Embryonic facial prominence (tissue), 1 donor: ENCODE measurements around the gene HIGD1C.
"Not testable (repeated sequence)": the region's sequence is repeated elsewhere in the genome, so short reads cannot be mapped to it uniquely, and the experiment has no call there.

Experiments
- DNase-seq: peaks from one replicate; pipeline ENCODE4 v3.0.0-alpha.2; 2016; ENCODE audit errors: extremely low spot score

Gene HIGD1C

DNA sequence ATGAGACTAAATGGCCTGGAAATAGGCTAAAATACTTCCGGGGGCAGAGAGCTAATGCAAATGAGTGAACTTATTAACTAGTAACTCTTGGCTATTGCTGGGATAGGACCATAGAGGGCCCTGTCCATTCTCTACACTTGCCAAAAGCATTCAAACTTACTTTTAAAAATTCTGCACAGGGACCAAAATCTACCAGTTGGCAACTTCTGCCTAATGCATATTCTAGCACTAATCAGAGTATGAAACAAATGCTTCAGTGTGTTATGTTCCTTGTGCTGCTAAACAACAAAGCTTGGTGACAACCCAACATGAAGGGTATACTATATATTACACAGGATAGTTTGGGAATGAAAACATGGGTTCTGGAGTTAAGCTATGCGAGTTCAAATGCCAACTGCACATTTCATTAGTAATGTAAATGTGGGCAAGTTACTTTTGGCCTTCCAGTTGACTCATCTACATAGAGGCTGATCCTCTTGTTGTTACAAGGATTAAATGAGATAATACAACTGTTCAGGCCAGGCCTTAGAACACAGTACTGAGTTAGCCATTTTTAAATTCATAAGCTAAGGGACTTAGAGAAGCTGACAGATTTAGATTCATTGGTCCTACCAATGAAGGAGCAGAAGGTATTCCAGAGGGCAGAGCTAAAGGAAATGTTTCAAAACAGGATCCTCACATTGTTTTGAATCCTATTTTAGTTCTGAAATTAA, 32.4 kb downstream of the HIGD1C start:
- no peak for DNase-seq

DNA sequence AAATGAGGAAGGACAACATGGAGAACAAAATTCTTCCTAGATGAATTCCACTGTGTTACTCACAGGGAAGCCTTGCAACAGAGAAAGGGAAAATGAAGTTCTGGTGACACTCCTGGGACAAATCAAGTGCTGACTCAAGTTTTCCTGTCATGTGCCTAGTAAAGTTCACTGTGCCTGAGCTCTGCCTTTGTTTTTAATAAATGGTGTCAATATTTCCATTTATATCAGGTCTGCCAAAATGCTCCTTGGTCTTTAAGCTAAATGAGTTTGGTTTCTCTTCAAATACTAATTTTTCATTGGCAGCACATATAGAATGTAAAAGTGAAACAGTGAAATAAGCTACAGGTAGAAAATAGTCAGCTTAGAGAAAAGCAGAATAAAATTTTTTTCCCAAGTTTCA, 33.0 kb downstream of the HIGD1C start:
- no peak for DNase-seq

DNA sequence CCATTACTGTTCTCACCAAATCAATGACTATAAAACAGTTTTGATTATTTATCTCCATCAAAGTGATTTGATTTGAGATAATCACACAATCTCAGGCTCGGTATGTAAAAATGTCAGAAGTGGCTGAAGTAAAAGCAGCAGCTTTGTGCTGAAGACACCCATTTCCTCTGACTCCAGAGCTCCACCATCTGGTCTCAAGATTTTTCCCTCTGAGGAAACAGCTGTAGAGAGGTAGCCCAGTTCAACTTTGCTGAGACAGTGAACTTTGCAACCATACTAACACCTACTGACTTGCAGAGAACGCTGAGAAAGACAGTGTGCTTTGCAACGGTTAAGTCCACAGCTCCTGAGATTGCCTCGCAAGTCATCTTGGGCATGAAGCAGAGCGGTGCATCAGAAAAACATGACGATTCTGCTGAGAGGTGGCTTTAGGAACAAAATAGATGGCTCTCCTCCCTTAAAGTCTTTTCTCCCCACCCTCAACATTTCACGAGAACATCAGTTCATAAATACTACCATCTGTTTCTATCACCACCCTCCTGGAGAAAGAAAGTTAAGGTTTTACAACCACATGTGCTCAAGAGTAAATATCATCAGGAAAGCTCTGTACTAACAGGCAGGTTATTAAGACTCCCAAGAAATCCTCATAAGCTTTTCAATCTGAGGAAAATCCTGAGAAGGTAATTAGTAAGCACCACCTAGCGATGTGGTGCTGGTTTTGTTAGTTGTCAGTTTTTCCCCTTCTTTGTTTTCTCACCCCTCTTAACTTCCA, 34.8 kb downstream of the HIGD1C start:
- no peak for DNase-seq

DNA sequence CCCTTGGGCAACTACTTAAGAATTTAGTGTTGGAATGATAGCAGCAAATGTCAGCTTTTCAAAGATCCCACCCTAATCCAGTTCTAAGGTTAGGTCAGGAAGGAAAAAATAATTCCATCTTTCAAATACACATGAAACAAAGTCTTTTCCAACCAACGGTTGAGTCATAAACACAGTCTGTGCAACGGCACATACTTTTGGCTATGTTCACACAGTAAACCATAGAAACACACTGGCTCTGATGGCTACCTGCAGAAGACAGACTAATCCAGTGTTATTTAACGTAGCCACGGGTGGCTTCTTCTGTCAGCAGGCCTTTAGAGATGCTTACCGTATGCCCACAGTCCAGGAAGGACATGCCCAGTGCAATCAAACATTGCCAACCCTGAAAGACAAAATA, 35.7 kb downstream of the HIGD1C start:
- no peak for DNase-seq

DNA sequence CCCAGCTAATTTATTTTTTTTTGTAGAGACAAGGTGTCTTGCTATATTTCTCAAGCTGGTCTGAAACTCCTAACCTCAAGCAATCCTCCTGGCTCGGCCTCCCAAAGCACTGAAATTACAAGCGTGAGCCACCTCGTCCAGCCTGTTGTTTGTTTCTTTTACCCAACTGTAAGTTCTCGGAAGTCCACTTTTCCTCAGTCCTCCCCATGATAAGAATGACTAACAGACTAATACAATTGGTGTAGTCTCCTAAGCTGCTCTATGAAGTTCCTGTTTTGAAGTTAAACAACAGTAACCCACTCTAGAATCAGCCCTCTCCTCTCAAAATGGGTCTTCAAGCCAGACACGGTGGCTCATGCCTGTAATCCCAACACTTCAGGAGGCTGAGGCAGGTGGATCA, 36.5 kb downstream of the HIGD1C start:
- DNase-seq, result no peak

DNA sequence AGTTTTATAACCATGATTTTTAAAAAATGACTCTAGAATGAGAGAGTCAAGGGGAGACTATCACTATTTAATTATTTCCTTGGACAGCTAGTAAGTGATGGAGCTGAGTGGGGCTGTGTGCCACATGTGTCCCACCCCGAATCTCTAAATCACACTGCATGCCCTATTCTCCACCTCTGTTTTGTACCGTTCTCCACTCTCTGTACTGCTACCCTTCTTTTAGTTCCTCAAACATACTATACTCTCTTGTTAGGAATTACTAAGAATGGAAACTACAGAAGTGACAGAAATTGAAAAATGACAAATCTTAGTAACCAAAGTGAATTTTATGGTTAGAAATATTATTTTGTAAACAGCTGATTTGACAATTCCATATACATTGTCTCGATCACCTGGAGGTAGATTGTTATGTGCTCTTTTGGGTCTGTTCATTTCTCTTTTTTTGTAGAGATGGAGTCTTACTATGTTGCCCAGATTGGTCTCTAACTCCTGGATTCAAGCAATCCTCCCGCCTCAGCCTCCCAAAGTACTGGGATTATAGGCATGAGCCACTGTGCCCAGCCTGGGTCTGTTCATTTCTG, 37.9 kb downstream of the HIGD1C start:
- no peak for DNase-seq

DNA sequence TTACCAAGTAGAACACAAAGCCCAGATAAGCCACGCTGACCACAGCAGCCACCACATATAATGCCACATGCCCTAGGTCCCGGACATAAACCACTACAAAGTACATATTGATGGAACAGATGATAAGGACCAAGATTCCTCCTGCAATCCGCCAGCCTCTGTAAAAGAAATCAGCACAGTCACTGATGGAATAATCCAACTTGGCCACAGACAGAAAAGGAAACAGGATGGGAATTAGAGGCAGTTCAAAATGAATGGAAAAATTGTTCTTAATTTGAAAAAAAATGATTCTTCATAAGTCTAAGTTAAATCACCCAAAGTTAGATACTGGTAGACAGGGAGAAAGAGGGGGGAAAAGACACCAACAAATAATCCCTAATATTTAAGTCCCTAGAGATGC, 38.4 kb downstream of the HIGD1C start:
- DNase-seq, result no peak

DNA sequence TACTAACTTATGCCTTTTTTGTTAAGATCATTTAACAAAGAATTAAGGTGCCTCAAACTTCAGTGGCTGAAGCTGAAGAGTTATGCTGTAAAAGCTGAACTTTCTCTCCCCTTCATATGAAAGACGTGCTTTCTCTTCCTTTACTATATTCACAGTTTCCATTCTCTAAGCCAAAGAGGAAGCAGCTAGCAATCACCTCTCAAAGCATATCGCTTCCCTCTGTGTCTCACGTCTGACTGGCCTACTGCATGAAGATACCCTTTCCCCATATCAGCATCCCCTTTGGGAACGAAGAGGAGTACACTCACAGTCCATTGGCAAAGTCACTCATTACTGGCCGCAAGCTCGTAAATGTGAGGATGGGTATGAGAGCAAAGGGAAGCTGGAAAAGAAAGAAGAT, 38.9 kb downstream of the HIGD1C start:
- DNase-seq, result no peak

DNA sequence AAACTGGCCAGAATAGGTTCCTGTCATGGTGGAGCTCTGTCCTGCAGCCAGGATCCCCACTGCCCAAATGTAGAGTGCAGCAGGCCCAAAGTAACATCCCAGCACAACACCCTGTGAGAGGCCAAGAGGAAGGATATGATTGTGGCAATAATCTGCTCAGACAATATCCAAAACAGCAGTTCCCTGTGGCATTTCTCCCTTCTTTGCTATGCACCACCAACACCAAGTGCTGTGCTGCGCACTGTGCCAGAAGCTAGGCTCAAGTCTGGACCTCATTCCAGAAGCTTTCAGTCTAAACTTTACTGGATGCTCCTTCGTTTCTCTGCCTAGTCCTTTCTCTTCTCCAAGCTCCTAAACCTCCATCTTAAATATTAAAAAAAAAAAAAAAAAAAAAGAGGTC, 40.5 kb downstream of the HIGD1C start:
- DNase-seq, result no peak

DNA sequence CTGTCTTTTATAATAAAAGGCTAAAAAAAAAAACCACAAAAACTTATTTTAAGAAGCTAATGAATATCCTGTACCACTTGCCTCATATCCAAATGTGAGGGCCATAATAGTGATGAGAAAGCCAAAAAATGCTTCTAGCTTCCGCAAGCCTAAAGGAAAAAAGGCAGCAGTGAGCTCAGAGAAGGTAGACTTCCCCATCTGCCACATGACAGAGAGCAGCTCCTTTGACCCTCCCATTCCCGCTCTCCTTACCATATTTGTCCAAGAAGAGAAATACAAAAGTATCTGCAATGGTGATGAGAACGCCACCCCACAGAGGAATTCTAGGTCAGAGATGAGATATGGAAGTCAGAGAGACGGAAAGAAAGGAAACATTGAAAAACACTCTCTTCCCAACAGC, 46.7 kb downstream of the HIGD1C start:
- no peak for DNase-seq

DNA sequence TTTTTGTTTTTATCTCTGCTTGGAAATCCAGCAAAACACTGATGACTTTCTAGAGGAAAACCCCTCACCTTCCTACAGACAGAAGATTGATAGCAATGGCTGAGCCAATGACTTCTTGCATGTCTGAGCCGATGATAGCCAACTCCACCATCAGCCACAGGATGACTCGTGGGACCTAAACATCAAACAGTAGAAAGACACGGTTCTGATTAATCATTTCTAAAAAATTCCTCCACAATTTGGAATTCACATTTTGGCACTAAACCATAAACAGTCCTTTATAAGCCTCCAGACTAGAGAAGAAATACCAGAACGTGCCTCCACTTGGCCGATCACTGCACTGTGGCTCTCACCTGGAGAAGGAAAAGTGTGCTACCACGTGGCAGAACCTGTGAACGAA, 47.9 kb downstream of the HIGD1C start:
- DNase-seq, result no peak

DNA sequence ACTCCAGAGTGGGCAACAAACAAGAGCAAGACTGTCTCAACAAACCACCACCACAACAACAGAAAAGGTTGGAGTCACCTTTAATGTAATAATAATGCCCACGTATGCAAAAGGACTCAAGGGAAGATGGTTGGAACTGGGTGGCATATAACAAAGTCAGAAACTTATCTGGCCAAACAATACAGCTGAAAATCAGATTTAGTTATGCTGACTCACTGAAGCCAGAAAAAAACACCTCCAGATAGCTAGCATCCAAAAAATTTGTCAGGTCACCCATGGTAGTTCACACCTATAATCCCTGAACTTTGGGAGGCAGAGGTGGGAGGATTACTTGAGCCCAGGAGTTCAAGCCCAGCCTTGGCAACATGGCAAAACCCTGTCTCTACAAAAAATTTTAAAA, 49.5 kb downstream of the HIGD1C start:
- DNase-seq, result no peak

DNA sequence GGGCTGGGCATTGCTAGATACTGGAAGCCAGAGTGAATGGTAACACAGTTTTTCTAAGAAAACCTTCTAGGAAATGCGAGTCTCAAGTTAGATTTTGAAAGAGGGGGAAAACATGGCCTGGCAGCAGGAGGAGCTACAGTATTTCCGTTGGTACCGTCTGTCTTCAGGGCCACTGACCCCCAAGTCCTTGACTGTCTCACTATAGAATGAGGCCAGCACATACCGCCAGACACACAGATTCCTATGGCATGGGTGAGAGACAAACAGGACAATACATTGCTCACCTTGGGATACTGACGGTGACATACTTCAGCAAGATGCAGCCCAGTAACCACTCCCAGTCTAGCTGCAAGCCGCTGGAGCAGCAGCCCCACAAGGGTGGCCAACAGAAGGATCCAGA, 52.2 kb downstream of the HIGD1C start:
- DNase-seq, result no peak

DNA sequence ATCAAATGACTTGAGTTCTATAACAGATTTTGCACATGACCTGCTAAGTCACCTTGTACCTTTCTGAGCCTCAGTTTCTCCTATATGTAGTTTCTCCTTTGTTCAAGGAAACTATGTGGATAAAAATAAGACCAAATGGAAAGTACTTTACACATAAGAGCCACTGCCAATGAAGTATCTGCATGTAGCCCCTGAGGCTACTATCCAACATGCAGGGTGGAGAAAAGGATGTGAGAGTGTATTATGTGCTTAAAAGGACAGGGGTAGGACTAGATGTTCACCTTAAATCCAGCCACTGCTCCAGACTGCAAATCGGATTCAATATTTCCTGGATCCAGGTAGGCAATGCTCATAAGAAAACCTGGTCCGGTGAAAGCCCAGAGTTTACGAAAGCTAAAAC, 52.7 kb downstream of the HIGD1C start:
- DNase-seq, result no peak

DNA sequence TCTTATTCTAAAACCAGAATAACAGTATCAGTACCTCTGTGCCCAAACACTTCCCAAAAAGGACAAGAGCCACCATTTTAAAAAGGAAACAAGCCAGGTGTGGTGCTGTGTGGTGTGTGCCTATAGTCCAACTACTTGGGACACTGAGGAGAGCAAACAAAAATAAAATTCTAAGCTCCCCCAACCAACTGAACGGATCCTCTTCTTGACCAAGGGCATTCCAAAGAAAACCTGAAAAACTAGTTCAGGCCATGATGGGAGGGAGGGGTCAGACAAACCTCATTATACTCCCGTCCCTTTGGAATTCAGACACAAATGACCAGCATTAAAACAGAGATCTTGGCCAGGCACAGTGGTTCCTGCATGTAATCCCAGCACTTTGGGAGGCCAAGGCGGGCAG, 53.3 kb downstream of the HIGD1C start:
- DNase-seq, result no peak

DNA sequence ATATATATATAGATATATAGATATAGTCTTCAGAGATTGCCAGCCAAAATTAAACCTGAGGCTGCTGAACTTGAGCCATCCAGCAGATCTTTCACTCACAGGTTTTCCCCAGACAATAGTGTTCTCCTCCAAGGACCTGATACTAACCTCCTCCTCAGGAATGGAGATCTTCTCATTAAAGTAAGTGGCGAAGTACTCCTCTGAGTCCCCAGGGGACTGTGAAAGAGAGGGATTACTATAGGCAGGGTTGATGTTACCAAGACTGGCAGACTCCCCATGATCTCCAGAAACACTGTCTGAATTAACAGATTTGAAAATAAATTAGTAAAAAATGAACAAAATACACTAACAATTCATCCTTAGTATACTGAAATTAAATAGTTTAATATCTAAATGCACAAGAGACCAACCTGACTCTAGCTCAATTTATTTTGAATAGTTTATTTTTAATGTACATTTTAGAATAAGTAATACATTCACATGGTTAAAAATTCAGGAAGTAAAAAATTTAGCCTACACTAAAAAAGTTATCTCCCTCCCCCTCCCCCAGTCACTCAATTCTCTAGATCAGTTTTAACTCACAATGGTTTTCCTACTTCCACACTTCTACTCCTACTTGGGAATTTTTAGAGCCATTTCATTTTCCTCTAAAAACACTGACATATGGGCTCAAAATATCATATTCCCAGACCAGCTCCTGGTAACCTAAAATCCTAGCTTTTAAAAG, 56.1 kb downstream of the HIGD1C start:
- DNase-seq, result no peak

DNA sequence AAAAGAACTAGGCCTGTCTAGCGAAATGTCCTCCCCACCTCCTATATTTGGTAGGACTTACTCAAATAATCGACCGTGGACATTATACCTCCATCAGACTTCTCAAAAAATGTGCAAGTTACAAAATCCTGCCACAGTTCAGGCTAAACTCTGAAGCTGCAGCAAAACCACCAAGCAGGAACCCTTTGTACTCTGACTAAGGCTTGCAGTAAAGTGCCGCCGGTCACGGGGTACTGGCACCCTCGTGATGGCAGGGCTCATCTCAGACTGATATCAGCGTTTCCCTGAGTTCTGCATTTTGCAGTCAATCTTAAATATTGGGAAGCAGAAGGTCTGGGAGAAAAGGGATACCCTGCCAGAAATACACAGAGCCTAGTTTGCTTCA, 56.7 kb downstream of the HIGD1C start:
- no peak for DNase-seq

DNA sequence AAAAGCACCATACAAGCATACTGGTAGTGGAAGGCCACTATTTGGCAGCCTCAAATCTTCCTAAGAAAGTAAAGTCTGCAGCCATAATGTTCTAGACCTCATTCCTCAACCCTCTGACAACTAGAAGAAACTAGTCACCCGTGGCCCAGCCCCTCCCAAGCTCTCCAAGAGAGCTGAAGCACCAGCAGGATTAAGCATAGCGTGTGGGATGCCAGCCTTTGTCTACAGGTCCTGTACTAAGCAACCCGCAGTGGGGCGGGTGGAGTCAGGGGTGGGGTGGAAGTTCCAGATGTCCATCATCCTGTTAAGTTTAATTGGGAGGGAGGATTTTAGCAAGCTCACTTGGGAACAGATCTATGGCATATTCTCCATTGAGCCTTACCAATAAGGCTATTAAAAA, 59.6 kb downstream of the HIGD1C start:
- DNase-seq, result no peak

DNA sequence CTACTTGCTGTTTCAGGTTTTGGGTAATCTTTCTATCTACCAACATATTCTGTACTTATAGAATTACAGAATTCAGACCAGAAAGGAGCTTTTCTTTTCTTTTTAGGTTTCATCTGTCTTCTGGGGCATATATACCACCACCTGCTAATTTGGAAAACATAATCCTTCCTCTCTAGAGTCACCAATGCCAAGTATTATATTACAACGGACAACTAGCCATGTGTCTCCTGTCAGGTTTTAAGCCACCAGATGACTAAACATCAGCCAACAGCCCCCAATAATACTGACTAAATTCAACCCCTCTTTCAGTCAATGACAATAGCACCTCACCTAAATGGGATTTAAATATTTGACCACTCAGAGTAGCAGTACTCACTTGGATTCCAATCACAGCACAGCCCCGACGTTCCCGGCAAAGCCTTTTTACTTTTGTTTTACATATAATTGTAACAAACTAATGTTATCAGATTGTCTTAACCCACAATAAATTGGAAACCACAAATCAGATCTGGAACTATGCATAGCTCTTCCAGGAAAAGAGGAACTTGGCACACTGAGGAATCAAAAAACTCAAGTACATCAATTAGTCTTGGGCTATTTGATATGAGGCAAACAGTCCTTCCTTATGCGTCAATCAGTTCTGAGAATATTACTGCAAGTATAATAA, 60.4 kb downstream of the HIGD1C start:
- DNase-seq, result no peak

DNA sequence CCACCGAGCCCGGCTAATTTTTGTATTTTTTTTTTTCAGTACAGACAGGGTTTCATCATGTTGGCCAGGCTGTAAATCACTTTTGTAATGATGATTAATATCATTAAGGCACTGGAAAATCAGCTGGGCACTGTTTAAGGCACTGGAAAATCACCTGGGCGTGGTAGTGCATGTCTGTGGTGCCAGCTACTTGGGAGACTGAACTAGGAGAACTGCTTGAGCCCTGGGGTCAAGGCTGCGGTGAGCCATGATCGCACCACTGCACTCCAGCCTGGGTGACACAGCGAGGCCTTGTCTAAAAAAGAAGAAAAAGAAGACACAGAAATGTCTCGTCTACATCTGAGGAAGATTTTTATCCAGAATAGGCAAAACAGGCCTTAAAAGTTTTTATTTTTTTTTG, 61.1 kb downstream of the HIGD1C start:
- DNase-seq, result no peak

DNA sequence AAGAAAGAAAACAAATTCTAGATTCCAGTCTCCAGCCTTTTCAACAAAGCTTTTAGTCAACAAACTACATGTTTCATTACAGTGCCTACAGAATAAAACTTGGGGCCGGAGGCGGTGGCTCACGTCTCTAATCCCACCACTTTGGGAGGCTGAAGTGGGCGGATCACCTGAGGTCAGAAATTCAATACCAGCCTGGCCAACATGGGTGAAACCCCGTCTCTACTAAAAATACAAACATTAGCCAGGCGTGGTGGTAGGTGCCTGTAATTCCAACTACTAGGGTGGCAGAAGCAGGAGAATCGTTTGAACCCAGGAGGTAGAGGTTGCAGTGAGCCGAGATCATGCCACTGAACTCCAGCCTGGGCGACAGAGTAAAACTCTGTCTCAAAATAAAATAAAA, 62.1 kb downstream of the HIGD1C start:
- not testable (repeated sequence) for DNase-seq

DNA sequence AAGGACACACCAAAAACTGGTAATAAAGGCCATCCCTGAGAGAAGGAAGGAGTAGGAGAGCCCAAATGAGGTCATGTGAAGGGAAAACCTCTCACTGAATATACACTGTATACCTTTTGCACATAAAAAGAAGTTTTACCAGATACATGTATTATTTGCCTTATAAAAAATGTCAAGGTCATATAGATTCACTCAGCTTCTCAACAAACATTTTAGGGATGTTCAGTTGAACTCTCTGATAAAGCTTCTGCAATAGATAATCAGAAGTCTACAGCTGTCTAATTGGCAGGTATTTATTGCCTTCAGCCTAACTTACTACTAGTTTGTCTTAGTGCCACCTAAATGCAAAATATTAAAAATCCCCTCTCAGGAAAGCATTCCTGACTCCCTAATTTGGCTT, 65.1 kb downstream of the HIGD1C start:
- no peak for DNase-seq
